Astrocyte of the spinal cord (primary cell): Measurements from ENCODE around the gene CCHCR1.

Source experiments
- DNase-seq: peaks from one replicate; pipeline ENCODE4 v3.0.0; 2011; ENCODE audit warnings: low read depth, low spot score
- H3K4me3 ChIP-seq: 2 replicates; pipeline ENCODE4 v1.5.1; 2011; ENCODE audit warnings: low read depth, mild to moderate bottlenecking, low read length, moderate library complexity
- CTCF ChIP-seq: IDR thresholded peaks from 2 replicates; pipeline ENCODE4 v1.5.1; 2012; ENCODE audit warnings: low read depth, mild to moderate bottlenecking, low read length, inconsistent platforms
- in situ Hi-C: cut with HindIII; loops from 2 replicates; pipeline ENCODE4 v1.10.0; 2017; ENCODE audit warnings: low sequenced_read_pairs

CCHCR1 gene

GRCh38 chr6:31156641-31157040 lies 961 bp downstream of the CCHCR1 start:
- DNase-seq: no peak
- in situ Hi-C loops: no loop called here
- no peak overlapping the region for H3K4me3 ChIP-seq
- TF ChIP-seq CTCF: no peak

- no peak for DNase-seq
- no peak overlapping the region for H3K4me3 ChIP-seq
- in situ Hi-C loops: no loop called here
- no peak for TF ChIP-seq CTCF
Measured at GRCh38 chr6:31154436-31154835, 3.2 kb downstream of the CCHCR1 start.

GRCh38 chr6:31152781-31153180 lies 4.8 kb downstream of the CCHCR1 start:
- in situ Hi-C loops: no loop called here
- DNase-seq: no peak
- TF ChIP-seq CTCF: no peak
- no peak overlapping the region for H3K4me3 ChIP-seq

- in situ Hi-C loops: no loop called here
- no peak overlapping the region for H3K4me3 ChIP-seq
- no peak for TF ChIP-seq CTCF
- no peak for DNase-seq
Measured at GRCh38 chr6:31149827-31150447, 7.7 kb downstream of the CCHCR1 start.

- TF ChIP-seq CTCF: no peak
- H3K4me3 ChIP-seq: no peak overlapping the region
- no peak for DNase-seq
- in situ Hi-C loops: no loop called here
Measured at GRCh38 chr6:31145386-31145785, 12.2 kb downstream of the CCHCR1 start.

- in situ Hi-C loops: no loop called here
- no peak for DNase-seq
- TF ChIP-seq CTCF: no peak
- no peak overlapping the region for H3K4me3 ChIP-seq
Measured at GRCh38 chr6:31144970-31145340, 12.6 kb downstream of the CCHCR1 start.

- no peak for DNase-seq
- in situ Hi-C loops: no loop called here
- H3K4me3 ChIP-seq: no peak overlapping the region
- TF ChIP-seq CTCF: no peak
Measured at GRCh38 chr6:31144296-31144969, 13.2 kb downstream of the CCHCR1 start.
